Middle frontal gyrus (tissue), 1 donor: ENCODE data around the gene ZNF552.
A peak's percentile ranks its signal among the peaks of the same experiment; 100 is the strongest.

ENCODE experiments used
- DNase-seq: peaks from one replicate; pipeline ENCODE4 v3.0.0-alpha.2; 2015; ENCODE audit warnings: low spot score; ENCODE audit errors: extremely low spot score

ZNF552 gene

DNA sequence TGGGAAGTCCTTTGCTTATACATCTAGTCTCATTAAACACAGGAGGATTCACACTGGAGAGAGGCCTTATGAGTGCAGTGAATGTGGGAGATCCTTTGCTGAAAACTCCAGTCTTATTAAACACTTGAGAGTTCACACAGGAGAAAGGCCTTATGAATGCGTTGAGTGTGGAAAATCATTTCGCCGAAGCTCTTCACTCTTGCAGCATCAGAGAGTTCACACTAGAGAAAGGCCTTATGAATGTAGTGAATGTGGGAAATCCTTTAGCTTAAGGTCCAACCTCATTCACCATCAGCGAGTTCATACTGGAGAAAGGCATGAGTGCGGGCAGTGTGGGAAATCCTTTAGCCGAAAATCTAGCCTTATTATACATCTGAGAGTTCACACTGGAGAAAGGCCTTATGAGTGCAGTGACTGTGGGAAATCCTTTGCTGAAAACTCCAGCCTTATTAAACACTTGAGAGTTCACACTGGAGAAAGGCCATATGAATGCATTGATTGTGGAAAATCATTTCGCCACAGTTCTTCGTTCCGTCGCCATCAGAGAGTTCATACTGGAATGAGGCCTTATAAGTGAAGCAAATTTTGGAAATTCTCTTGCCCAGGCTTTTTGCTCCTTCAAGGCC lies 35.4 kb downstream of the ZNF552 start:
- DNase-seq = no peak

DNA sequence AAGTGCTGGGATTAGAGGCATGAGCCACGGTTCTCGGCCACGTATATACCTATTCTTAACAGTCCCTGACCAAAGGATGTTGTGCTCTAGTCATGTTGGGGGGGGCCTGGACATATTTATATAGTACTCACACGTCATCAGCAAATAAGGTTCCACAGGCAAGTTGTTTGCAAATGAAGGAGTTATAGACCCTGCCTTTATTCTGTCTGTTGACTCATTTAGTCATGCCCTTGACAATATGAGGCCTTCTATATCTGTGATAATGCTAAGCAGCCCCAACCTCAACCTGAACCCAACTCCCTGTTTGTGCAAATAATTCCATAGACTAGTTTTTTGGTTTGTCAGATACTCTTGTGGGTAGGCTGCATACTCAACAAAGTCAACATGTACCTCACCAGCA lies 36.4 kb downstream of the ZNF552 start:
- no peak for DNase-seq

DNA sequence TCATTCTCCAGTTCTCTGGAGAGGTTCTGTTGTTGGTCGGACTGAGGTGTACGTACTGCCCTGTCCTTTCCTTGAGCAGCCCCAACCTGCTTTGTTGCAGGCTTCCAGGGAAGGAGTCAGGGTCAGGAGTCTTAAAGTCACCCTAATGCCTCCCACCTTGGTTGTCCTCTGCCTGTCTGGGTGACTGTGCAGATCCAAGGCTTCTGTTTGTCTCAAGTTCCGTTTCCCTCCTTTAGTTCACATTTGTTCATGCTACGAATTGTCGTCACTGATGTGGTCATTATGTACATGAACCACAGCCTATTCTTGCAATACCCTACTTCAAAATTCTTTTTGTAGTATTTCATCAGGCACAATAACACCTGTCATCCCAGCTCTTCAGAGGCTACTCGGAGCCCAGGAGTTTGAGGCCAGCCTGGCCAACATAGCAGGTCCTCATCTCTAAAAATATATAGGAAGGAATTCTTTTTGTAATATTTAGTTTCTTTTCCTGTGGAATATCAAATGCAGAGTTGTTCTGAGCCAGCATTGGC lies 37.9 kb downstream of the ZNF552 start:
- DNase-seq = no peak

DNA sequence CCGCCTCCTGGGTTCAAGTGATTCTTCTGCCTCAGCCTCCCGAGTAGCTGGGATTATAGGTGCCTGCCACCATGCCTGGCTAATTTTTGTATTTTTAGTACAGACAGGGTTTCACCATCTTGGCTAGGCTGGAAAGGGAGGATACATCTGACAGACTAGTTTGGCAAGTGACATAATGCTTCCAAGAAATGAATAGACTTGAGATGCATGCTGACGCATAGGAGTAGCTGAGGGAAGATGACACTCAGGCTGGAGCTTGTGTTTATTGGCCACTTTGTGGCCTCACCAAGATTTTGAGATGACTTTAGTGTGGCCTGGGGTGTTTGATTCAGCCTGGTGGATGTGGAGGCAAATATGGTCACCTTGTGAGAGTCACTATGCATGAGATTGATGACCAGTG lies 41.2 kb downstream of the ZNF552 start:
- DNase-seq = no peak

DNA sequence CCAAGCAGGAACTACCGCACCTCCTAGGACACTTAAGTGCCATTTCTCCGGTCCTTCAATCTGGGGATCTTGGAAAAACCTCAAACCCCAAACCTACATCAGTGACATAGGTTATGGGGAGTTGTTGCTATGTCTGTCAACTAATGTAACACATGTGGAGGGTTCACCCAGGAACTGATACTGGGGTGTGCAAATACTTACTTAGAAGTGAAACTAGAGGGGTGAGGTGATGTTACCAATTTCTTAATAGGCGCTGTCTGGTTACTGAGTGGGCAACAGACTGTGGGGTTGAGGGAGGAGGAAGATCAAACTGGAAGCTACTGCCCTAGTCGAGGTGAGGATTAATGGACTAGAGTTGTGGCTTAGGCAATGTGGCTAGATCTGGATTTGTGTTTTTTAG lies 43.3 kb downstream of the ZNF552 start:
- DNase-seq = no peak

DNA sequence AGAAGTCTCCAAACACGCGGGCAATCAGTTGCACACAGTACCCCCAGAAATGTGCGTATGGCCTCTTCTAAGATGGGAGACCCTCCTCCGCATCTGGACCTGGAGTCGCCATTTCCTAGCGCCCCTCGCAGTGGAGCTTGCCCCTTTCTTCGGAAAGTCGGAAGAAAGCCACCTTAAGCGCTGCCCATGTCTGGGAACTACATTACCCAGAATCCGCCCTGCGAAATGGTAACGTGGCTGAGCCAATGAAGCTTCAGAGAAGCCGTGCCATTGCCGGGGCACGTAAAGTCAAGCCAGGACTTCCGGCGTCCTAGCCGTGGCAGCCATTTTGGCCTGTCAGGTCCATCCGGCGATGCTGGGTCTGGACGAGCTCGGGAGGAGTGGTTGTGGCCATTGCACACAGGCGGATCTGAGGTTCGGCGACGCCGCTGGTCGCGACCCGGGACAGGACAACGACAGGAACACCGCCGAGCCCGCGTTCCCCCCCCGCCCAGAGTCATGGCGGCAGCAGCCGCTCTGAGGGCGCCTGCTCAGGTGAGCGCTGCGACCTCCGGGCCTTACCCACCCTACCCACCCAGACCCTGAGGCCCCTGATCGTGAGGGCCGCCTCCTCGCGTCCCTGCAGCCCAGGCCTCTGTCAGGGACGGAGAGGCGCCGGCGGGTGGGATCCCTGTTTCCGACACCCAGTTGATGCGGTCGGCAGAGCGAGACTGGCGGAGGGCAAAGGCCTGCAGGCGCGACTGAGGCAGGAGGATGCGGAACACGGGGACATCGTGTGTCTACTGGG lies 45.2 kb downstream of the ZNF552 start, which contains the start of gene ZNF586:
TSS of gene ZNF586 (plus strand) at position 332 of the 787 bp plus-strand sequence. CDS start at position 499, 167 bp downstream.
- DNase-seq = peak; percentile 93

DNA sequence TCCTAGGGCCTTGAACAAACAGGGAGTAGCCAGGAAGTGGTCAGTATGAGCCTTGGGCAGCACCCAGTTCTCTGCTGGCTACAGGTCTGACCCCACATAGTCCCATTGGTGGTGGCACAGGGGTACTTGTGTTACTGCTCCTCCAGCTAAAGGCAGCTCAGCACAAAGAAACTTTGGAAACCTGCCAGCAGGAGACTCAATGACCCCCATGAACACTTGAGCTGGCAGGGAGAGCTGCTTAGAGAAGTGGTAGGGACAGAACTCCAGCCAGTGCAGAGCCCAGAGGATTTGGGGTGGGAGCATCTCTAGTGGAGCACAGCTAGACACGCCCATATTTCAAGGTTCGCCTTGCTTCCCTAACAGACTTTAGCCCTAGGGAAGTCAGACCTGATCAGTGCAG lies 55.6 kb downstream of the ZNF552 start:
- DNase-seq = no peak

DNA sequence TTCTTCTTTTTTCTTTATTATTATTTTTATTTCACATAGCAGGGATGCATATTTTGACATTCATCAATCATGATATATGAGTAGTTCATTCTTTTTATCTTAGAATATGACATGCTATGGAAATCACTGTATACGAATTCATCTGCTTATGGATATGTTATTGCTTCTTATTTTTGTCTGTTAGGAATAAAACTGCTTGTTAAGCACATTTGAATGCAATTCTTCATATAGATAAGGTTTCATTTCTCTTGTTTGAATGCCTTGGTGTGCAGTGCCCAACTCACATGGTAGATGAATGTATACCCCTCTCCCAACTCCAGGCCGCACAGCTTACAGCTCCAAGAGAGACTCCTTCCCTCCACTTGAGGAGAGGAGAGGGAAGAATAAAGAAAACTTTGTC lies 56.8 kb downstream of the ZNF552 start:
- DNase-seq = no peak
